Measurements from ENCODE around the gene CTSZ. TPM values are rescaled to one million over a fixed set of nuclear protein-coding genes. Genes with fewer than 3 reads are reported as not detected.
A peak's percentile ranks its signal among the peaks of the same experiment; 100 is the strongest.

Gene CTSZ
- total and polyA plus RNA-seq, 2 experiments from 2014 or later = 0.58 to 41.4 TPM

- no peak overlapping the region for H3K4me3 Mint-ChIP-seq
- H3K36me3 ChIP-seq (ENCODE audit: insufficient read depth) = no peaks in the 10 kb centered on the region
- H3F3A ChIP-seq (replicated peaks; ENCODE audit: low read depth) = no peaks in the 10 kb centered on the region
- H3K4me1 Mint-ChIP-seq = no peaks in the 10 kb centered on the region; the same call in 1 of the 3 replicates
- H4K20me1 ChIP-seq (replicated peaks; ENCODE audit: insufficient read depth) = no peaks in the 10 kb centered on the region
- no peaks in the 10 kb centered on the region for H3K27me3 ChIP-seq (ENCODE audit: insufficient read depth)
- ATAC-seq (peak; percentile 57), DNase-seq (ENCODE audit: low spot score) (peak; percentile 33)
- no peaks in the 10 kb centered on the region for H3K79me2 ChIP-seq (replicated peaks; ENCODE audit: insufficient read depth)
- no peaks in the 10 kb centered on the region; the same call in 2 of the 3 replicates for H3K36me3 Mint-ChIP-seq (ENCODE audit: low read depth)
- no peak overlapping the region for H2AFZ ChIP-seq
- no peak overlapping the region for H3K27ac Mint-ChIP-seq
- peaks cover 17% of the 10 kb centered on the region; the same call in 2 of the 3 replicates for H3K9me3 Mint-ChIP-seq
- TF ChIP-seq ZNF114 (CRISPR knock-in tag; IDR thresholded peaks at IDR 0.05) (no peak), STAT1 (IDR thresholded peaks at IDR 0.05; ENCODE audit: unreplicated experiment) (no peak), EZH2phosphoT487 (IDR thresholded peaks at IDR 0.05; ENCODE audit: unreplicated experiment) (no peak), CREB1 (CRISPR knock-in tag; IDR thresholded peaks at IDR 0.05; ENCODE audit: low read depth) (no peak), JUNB (IDR thresholded peaks at IDR 0.05; ENCODE audit: unreplicated experiment) (no peak), REST (IDR thresholded peaks at IDR 0.05; ENCODE audit: unreplicated experiment) (no peak), ETS1 (IDR thresholded peaks at IDR 0.05) (no peak), CTCF (conservative IDR thresholded peaks at IDR 0.05; ENCODE audit: low read depth in 2 of 2) (no peak), ZNF462 (CRISPR knock-in tag; IDR thresholded peaks at IDR 0.05) (no peak), NANOG (IDR thresholded peaks at IDR 0.05; ENCODE audit: borderline replicate concordance) (no peak), ZNF331 (CRISPR knock-in tag; IDR thresholded peaks at IDR 0.05; ENCODE audit: low read depth) (no peak), EZH2 (IDR thresholded peaks at IDR 0.05; ENCODE audit: low read depth, unreplicated experiment) (no peak), POLR2AphosphoS5 (IDR thresholded peaks at IDR 0.05; ENCODE audit: low read depth) (no peak)
- peaks cover 6% of the 10 kb centered on the region for H3K27me3 Mint-ChIP-seq (ENCODE audit: insufficient read depth, low read depth, poor library complexity)
- no peaks in the 10 kb centered on the region for H3K4me1 ChIP-seq (ENCODE audit: insufficient read depth)
- H3K4me2 ChIP-seq = no peak overlapping the region
- no peaks in the 10 kb centered on the region for H3K9me2 ChIP-seq (ENCODE audit: insufficient read depth)
- no peak overlapping the region for H3K27ac ChIP-seq (ENCODE audit: low read depth)
- no peak overlapping the region for H3K4me3 ChIP-seq
Measured at GRCh38 chr20:58971429-58971828, 35.6 kb downstream of the CTSZ start.
